Astrocyte of the spinal cord (primary cell): ENCODE measurements around the gene PELO.

Experiments used
- DNase-seq: peaks from one replicate; pipeline ENCODE4 v3.0.0; 2011; ENCODE audit warnings: low read depth, low spot score
- H3K4me3 ChIP-seq: 2 replicates; pipeline ENCODE4 v1.5.1; 2011; ENCODE audit warnings: low read depth, mild to moderate bottlenecking, low read length, moderate library complexity
- in situ Hi-C: cut with HindIII; loops from 2 replicates; pipeline ENCODE4 v1.10.0; 2017; ENCODE audit warnings: low sequenced_read_pairs
- TF ChIP-seq, protein P1 (sequence below): IDR thresholded peaks from 2 replicates; pipeline ENCODE4 v1.5.1; 2012; ENCODE audit warnings: low read depth, mild to moderate bottlenecking, low read length, inconsistent platforms

The PELO gene

DNA sequence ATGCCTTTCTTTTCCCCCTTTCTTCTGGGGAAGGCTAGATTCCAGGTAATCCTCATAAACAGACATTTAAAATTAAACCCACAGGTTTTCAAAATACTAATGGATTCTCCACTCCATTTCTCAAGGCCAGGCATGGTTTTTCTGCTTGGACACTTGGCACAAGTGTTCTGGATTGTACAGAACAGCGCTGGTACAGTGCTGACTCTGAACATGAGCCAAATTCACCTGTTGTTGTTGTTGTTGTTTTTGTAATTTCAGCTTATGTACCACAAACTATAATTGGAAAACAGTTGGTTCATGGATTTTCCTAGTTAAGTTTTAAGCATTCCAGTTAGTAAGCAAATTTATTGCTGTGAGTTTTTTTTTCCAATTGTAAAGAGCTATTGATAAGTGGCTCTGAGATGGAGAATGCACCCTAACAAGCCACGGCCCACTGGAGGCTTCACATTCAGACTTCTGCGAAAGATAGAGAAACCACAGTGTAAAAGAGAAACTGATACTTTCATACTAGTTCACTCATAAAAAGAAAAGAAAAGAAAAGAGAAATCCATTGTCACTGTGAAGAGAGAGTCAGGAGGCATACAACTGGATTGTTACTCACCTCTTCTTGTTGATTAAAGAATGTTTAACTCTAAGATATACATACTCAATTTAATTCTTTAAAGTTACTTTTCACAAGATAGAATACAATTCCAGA, 16.2 kb upstream of the PELO start:
- DNase-seq = no peak
- H3K4me3 ChIP-seq = no peak overlapping the region

GRCh38 chr5:52772668-52773067, 15.0 kb upstream of the PELO start:
- no peak for DNase-seq
- TF ChIP-seq, protein P1, sequence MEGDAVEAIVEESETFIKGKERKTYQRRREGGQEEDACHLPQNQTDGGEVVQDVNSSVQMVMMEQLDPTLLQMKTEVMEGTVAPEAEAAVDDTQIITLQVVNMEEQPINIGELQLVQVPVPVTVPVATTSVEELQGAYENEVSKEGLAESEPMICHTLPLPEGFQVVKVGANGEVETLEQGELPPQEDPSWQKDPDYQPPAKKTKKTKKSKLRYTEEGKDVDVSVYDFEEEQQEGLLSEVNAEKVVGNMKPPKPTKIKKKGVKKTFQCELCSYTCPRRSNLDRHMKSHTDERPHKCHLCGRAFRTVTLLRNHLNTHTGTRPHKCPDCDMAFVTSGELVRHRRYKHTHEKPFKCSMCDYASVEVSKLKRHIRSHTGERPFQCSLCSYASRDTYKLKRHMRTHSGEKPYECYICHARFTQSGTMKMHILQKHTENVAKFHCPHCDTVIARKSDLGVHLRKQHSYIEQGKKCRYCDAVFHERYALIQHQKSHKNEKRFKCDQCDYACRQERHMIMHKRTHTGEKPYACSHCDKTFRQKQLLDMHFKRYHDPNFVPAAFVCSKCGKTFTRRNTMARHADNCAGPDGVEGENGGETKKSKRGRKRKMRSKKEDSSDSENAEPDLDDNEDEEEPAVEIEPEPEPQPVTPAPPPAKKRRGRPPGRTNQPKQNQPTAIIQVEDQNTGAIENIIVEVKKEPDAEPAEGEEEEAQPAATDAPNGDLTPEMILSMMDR = no peak
- no peak overlapping the region for H3K4me3 ChIP-seq
- in situ Hi-C loops = no loop called here

More for the DNA sequence above, 16.2 kb upstream of the PELO start:
- in situ Hi-C loops = no loop called here
- TF ChIP-seq, protein P1 = no peak

DNA sequence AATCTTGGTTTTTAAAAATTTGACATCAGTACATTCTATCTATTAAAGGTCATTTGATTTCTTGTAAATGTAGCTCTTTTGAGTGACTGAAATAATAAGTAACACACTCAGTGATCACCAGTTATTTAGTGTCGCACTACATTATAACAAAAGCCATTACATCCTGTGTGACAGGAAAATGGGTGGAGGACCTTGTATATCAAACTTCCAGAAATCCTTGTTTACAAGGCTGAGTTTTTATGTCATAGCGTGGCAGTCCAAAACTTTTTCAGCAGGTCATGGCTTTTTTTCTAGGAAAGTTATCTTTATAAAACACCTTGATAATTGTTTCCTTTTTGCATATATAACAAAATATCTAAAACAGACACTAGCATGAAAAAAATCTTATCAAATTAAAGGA, 14.4 kb upstream of the PELO start:
- TF ChIP-seq, protein P1 = no peak
- in situ Hi-C loops = no loop called here
- DNase-seq = no peak
- H3K4me3 ChIP-seq = no peak overlapping the region

- in situ Hi-C loops = no loop called here
- H3K4me3 ChIP-seq = no peak overlapping the region
- no peak for DNase-seq
- TF ChIP-seq, protein P1 = no peak
Measured at GRCh38 chr5:52774005-52774410, 13.7 kb upstream of the PELO start.

DNA sequence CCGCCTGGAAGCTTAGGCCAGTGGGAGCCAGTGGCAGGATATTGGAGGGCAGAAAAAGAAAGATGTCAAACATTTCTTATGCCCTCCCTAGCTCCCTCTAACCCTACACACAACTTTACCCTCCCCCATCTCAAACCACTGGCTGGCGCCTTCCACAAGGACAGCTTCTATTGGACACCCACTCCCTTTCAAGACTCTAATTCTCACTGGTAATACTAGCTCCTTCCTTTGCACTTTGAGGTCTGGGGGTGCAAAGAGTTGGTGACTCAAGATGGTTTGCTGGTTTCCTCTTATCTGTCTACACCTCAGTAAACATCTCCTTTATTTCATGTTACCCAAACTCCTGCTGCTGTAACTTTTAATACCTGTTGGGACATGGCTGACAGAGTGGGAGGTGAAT, 11.6 kb upstream of the PELO start:
- DNase-seq = no peak
- TF ChIP-seq, protein P1 = no peak
- in situ Hi-C loops = no loop called here
- no peak overlapping the region for H3K4me3 ChIP-seq

DNA sequence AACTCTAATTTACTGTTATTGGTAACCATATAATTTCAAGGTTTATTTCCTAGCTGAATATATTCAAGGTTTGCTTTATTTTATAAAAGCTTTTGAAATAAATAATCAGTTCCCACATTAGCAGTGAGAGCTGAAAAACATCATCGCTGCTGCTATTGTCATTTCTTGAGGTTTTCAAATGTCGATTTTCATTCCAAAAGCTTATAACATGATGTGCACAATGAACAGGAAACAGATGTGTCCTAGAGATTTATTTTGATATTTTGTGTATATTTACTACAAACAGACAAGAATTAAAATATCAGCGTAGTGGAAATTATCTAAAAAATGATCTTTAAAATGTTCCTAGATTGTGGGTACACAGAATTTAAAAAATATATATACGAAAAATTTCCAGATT, 10.5 kb upstream of the PELO start:
- in situ Hi-C loops = no loop called here
- no peak overlapping the region for H3K4me3 ChIP-seq
- DNase-seq = no peak
- TF ChIP-seq, protein P1 = no peak
